Activated naive CD4-positive, alpha-beta T cell treated with anti-CD3 and anti-CD28 coated beads, Interleukin-2, amount 50 U/mL, for 72 hours (primary cell): ENCODE results near the gene MOK. TPM values are rescaled to one million over a fixed set of nuclear protein-coding genes. Genes with fewer than 3 reads are reported as not detected.

Experiments used
- ATAC-seq, 2 donors: fragments of 150-1000 bp; cut with Tn5 transposase; 2 replicates each; pipeline ENCODE4 v1.10.0; 2021; ENCODE audit warnings: mild to moderate bottlenecking in 2 of 2, moderate library complexity in 2 of 2
- DNase-seq, 2 donors: peaks; one replicate each; pipeline ENCODE4 v3.0.0; 2021 to 2022; ENCODE audit warnings: low spot score in 2 of 2
- H3K27ac Mint-ChIP-seq, 2 donors: one replicate each; pipeline ENCODE4 v1.8.0; 2022; ENCODE audit warnings: mild to moderate bottlenecking in 2 of 2, mixed read lengths in 2 of 2
- H3K36me3 Mint-ChIP-seq, 2 donors: one replicate each; pipeline ENCODE4 v1.8.0; 2022; ENCODE audit warnings: mixed read lengths in 2 of 2
- H3K9me3 Mint-ChIP-seq, 2 donors: one replicate each; pipeline ENCODE4 v1.8.0; 2022; ENCODE audit warnings: mixed read lengths in 2 of 2
- total RNA-seq, 2 donors: library from RNA; stranded (reverse); gene quantifications; one replicate each; pipeline ENCODE4 v1.2.3, GENCODE V29; 2022

MOK gene
- total RNA-seq, 2 donors from 2014 or later = 4.4 to 9.1 TPM

DNA sequence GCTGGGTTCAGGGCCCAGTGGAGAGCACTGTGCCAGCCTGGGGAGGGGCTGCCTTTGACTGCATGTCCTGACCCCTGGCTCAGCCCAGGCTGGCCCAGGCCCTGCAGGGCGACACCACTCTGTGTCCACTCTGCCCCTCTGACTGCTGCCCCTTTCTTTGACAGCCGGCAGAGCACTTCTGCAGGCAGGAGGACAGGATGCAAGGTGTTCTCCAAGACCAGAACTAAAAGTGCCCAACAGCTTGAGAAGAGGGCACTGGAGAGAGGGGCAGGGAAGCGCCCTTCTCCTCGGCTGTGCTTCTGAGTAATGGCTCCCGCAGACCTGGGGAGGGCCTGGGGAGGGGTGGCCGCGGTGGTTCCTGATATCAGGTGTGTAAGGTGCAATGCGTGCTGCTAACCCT, 92.6 kb downstream of the MOK start:
- Mint-ChIP-seq H3K36me3 (no peaks in the 10 kb centered on the region), H3K9me3 (no peaks in the 10 kb centered on the region), H3K27ac (no peak overlapping the region)
- ATAC-seq = no peak
- DNase-seq = no peak

DNA sequence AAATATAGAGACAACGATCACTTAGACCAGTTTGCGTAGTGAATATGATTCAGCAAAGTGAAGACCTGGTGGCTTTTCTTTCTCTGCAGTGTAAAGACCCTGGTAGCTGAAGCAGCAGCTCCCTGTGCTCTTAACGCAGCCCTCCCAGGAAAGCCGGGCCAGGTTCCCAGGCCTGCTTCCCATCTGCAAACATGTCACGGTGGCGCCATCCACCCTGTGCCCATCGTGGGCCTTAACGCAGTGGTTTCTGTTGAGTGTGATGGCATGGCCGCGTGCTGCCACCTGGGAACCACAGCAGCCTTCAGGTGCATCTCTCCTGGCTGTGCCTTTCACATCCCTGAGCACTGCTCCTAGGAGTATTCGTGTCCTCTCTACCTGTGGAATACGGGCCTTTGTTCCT, 93.7 kb downstream of the MOK start:
- Mint-ChIP-seq H3K27ac (no peak overlapping the region), H3K9me3 (no peaks in the 10 kb centered on the region), H3K36me3 (no peaks in the 10 kb centered on the region)
- DNase-seq (no peak), ATAC-seq (no peak)

DNA sequence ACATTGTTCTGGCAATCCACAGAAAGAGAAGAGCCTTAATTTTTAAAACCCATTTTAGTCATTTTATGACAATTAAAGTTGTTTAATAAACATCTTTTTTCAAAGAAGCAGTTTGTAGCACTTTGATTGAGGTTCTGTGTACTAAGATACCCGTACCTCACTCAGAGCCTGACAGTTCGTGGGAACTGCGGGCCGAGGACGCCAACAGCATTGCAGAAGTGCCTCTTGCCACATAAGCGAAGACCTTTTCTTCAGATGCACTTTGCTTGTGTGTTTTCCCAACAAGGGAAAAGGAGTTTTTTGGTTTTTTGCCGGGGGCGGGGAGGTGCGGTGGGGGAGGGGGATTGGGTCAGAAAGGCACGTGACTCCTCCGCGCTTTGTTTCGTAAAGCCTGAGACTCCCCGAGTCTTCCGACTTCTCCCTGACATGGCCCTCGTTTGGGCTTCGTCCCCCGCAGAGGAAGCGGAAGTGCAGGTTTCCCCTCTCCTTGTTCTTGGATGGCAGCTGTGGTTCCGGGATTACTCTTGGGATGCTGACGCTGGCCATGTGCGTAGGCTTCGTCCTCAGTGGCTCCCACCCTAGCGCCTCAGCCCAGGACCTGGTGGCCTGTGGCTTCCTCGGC, 94.4 kb downstream of the MOK start:
- no peak for DNase-seq
- no peak for ATAC-seq
- no peaks in the 10 kb centered on the region for H3K36me3 Mint-ChIP-seq
- no peak overlapping the region for H3K27ac Mint-ChIP-seq
- no peaks in the 10 kb centered on the region for H3K9me3 Mint-ChIP-seq

DNA sequence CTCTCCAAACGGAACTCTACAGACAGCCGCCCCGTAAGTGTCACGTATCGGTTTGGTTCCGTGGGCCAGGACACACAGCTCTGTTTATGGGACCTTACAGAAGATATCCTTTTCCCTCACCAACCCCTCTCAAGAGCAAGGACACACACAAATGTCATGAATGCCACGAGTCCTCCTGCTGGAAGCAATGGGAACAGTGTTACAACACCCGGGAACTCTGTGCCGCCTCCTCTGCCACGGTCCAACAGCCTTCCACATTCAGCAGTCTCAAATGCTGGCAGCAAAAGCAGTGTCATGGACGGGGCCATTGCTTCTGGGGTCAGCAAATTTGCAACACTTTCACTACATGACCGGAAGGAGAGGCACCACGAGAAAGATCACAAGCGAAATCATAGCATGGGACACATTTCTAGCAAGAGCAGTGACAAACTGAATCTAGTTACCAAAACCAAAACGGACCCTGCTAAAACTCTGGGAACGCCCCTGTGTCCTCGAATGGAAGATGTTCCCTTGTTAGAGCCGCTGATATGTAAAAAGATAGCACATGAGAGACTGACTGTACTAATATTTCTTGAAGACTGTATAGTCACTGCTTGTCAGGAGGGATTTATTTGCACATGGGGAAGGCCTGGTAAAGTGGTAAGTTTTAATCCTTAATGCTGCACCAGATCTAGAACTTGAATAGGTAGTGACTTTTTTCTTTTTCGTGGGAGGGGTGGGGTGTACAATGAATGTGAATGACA, 95.6 kb downstream of the MOK start:
- no peak for ATAC-seq
- H3K36me3 Mint-ChIP-seq = no peaks in the 10 kb centered on the region
- H3K9me3 Mint-ChIP-seq = no peaks in the 10 kb centered on the region
- no peak overlapping the region for H3K27ac Mint-ChIP-seq
- DNase-seq = peak in 1 of 2 donors; percentile 39

DNA sequence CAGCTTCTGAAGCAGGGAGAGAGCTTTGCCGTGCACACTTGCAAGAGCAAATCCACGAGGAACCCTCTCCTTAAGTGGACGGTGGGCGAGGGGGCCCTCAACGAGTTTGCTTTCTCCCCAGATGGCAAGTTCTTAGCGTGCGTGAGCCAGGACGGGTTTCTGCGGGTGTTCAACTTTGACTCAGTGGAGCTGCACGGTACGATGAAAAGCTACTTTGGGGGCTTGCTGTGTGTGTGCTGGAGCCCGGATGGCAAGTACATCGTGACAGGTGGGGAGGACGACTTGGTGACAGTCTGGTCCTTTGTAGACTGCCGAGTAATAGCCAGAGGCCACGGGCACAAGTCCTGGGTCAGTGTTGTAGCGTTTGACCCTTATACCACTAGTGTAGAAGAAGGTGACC, 96.2 kb downstream of the MOK start:
- Mint-ChIP-seq H3K9me3 (no peaks in the 10 kb centered on the region), H3K27ac (no peak overlapping the region), H3K36me3 (no peaks in the 10 kb centered on the region)
- DNase-seq = peak in 1 of 2 donors; percentile 38
- no peak for ATAC-seq

DNA sequence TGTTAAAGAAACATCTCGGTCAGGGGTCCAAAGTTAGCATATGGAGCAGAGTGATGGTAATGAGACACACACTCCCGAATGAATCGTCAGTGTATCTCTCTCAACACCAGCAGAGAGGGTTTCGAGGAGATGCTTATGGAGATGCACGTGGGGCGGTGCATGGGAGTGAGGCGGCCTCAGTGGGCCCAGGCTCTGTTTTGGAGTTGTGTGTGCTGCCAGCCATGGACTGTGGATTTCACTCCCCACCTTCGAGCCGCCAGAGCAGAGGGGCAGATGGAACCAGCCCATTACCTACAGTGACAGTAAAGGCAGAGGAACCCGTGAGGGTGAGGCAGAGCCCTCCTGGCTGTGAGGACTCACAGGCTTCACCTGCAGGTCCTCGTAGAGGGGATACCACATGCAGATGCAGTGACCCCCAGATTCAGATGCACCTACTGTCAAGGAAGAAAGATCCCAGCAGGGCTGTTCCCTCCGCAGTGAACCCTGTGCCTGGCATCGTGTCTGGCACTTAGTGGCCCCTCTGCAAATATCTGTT, 97.1 kb downstream of the MOK start:
- Mint-ChIP-seq H3K9me3 (no peaks in the 10 kb centered on the region), H3K27ac (peak overlapping the region in 1 of 2 donors; percentile 91), H3K36me3 (no peaks in the 10 kb centered on the region)
- ATAC-seq = no peak
- peak in 1 of 2 donors; percentile 34 for DNase-seq

DNA sequence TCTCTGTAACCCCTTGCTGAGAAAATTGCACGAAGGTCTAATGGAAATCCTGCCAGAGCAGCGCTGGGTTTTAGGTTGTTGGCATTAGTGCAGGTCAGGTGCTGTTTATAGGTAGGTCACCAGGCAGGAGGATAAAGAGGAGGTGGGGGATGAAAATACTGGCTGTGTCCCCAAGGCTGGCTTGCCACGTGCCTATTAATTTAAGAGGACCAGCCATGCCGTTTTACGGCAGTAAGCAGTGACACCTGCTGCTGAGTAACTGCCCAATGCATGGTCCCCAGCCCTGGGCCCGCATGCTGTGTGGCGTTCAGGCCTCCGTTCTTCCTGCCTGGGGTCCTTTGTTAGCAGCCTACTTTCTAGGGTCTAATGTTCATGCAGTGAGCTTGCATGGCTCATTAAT, 98.0 kb downstream of the MOK start:
- Mint-ChIP-seq H3K36me3 (no peaks in the 10 kb centered on the region), H3K9me3 (no peaks in the 10 kb centered on the region), H3K27ac (no peak overlapping the region)
- ATAC-seq (no peak), DNase-seq (peak in 1 of 2 donors; percentile 31)

DNA sequence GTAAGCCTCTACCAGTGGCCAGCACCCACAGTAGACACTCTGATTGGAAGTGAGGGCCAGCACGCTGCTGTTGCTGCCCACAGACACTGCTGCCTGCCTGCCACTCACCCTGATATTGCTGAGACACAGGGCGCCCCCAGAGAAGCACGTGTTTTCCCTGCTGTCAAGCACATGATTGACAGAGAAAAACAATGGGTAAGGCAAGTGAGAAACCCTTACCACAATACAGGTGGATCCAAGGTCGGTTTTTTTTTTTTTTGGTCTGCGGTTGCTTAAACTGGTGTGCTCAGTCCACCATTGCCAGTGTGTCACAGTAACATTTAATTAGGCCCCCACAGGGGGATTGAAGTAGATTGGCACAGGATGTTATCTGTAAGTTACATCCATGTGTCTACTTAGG, 99.4 kb downstream of the MOK start:
- no peak for ATAC-seq
- Mint-ChIP-seq H3K36me3 (no peaks in the 10 kb centered on the region), H3K9me3 (no peaks in the 10 kb centered on the region), H3K27ac (peak overlapping the region in 1 of 2 donors; percentile 39)
- peak in 1 of 2 donors; percentile 1 for DNase-seq

DNA sequence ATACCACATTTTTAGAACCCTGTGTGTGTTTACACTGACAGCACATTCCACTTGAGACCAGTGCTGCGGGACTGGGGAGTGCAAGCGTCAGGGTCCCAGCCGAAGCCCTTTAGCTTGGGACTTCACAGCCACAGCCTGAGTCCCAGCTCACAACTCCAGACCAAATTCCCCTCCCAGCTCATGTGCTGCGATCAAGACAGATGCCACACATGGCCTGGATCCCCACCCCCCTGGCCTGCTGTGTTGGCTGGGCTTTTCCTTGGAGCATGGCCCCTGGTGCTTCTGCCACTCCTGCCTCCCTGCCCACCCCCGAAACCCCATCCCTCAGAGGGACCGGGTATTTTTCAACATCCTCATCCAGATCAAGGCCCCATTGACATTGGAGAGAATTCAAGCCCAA, 101.6 kb downstream of the MOK start:
- no peaks in the 10 kb centered on the region for H3K9me3 Mint-ChIP-seq
- no peak for ATAC-seq
- H3K27ac Mint-ChIP-seq = no peak overlapping the region
- peaks cover 5 to 15% of the 10 kb centered on the region in 2 donors for H3K36me3 Mint-ChIP-seq
- DNase-seq = peak in 1 of 2 donors; percentile 42

DNA sequence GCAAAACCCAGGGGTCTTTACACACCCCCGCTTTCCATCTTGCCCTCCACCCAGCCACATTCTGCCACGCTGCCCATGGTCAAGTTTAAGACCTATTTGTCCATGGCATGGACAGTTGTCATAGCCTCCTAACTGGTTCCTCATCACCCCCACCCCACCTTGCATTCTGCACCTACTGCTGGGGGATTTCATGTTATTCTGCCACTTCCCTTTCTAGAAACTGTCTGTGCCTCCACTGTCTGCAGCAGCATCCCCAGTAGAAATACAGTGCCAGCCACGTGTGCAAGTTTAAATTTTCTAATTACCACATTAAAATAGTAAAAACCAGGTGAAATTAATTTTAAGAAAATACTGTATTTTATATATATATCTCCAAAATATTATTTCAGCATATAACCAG, 102.0 kb downstream of the MOK start:
- H3K36me3 Mint-ChIP-seq = peaks cover 5 to 17% of the 10 kb centered on the region in 2 donors
- no peak overlapping the region for H3K27ac Mint-ChIP-seq
- no peak for ATAC-seq

DNA sequence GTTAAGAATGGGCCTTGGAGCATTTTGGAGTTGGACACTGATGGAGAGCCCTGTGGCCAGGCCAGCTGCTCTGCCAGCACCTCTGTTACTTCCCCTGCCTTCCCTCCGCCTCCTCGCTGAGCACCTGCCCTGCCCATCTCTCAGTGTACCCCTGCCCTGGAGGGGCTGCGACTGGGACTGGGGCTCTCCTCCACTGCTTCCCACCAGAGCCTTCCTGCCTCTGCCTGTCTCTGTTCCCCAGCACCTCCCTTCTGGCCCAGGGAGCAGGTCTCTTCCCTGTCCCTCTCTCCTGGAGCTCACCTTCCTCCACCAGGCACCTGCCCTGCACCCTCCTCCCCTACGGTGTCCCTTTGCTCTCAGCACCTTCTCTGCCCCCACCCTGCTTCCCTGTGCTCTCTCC, 103.2 kb downstream of the MOK start:
- Mint-ChIP-seq H3K27ac (peak overlapping the region; percentile 6 to 50), H3K36me3 (peaks cover 10 to 22% of the 10 kb centered on the region in 2 donors), H3K9me3 (no peaks in the 10 kb centered on the region)
- ATAC-seq = peak in 1 of 2 donors; percentile 32
- DNase-seq = no peak

More for the DNA sequence above, 102.0 kb downstream of the MOK start:
- peak in 1 of 2 donors; percentile 13 for DNase-seq
- H3K9me3 Mint-ChIP-seq = no peaks in the 10 kb centered on the region

DNA sequence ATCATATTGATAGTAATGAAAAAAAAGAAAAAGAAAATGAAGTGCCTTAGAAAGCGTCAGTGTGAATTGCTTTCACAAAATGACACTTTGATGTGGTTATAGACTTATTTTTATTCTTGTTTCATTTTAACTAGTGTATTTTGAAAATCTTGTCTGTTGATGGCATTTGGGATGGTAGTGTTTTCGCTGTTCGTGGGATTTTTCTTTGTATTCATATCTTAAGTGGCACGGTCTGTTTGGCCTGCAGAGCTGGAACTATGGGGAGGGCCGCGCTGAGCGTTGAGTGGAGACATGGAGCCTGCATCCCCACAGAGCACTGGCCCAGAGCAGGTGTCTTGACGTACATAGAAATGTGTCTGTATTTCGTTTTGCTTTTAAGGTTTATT, 103.6 kb downstream of the MOK start:
- ATAC-seq (peak; percentile 40 to 80), DNase-seq (peak in 1 of 2 donors; percentile 34)

DNA sequence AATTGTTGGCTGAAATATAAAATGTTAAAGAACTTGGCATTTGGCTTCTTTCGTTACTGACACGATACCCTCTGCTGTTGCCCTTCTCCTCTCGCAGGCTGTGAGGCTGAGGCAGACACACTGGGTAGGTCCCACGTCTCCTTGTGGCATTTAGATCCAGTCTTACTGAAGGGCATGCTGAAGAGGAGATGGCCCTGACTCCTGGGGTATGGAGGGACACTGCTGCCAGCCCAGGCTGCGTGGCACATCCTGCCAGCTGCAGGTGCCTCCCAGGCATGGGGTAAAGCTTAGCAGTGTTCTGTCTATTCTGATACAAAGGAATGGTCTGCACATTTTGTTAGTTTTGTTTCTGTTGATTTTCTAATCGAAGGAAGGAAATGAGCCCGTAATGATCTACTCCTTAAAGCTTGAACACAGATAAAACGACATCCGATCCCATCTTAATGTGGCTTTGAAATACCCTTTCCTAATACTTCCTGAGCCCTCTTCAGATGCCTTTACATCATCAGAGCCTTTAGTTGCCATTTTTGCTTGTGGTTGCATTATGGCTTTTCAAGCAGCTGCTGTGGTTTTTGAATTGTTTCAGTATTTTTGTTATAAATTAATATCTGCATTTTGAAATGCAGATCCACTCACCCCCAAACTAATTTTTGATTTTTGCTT, 104.1 kb downstream of the MOK start:
- peaks cover 10 to 22% of the 10 kb centered on the region in 2 donors for H3K36me3 Mint-ChIP-seq

More for the DNA sequence above, 103.6 kb downstream of the MOK start:
- H3K27ac Mint-ChIP-seq = peak overlapping the region; percentile 0 to 6
- peaks cover 10 to 22% of the 10 kb centered on the region in 2 donors for H3K36me3 Mint-ChIP-seq
- no peaks in the 10 kb centered on the region for H3K9me3 Mint-ChIP-seq

DNA sequence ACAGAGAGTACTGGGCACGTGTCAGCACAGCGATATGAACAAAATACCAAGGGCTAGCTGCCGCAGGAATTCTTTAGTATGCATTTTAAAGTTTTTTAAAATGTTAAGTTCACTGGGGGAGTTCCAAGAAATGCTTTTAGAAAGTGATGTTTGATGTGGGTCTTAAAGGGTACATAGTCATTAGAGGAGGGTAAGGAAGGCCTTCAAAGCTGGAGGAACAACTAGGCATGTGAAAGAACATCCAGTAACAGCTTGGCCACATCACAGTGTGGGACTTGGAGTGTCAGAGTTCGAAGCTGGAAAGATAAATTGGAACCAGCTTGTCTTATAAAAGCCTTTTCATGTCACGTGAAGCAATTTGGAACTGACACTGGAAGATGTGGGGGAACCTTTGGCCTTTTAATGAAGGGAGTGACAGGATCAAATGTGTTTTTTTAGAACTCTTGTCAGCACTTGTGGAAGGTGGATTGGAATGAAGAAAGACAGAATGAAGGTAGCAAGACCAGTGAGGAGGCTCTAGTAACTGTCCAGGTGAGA, 107.6 kb downstream of the MOK start:
- ATAC-seq (peak in 1 of 2 donors; percentile 77), DNase-seq (no peak)
- no peaks in the 10 kb centered on the region for H3K9me3 Mint-ChIP-seq
- peak overlapping the region; percentile 0 to 58 for H3K27ac Mint-ChIP-seq
- H3K36me3 Mint-ChIP-seq = peaks cover 10 to 22% of the 10 kb centered on the region in 2 donors

More for the DNA sequence above, 104.1 kb downstream of the MOK start:
- peak; percentile 15 to 63 for ATAC-seq
- DNase-seq = no peak
- no peaks in the 10 kb centered on the region for H3K9me3 Mint-ChIP-seq
- peak overlapping the region; percentile 0 to 6 for H3K27ac Mint-ChIP-seq

DNA sequence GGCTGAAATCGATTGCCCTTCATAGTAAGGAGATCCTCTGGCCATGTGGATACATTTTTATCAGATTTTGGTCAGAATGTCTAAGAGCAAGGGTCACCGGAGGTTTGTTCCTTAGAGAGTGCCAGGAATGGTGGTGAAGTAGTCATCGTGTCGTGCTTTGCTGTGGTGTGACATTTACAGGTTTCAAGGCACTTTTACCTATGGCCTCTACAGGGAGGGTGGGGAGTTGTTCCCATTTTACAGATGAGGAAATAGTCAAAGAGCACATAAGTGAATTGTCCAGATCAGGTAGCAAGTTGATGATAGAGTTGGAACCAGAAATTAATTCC, 108.1 kb downstream of the MOK start:
- DNase-seq = no peak
- ATAC-seq = peak in 1 of 2 donors; percentile 77
- Mint-ChIP-seq H3K27ac (peak overlapping the region in 1 of 2 donors; percentile 58), H3K9me3 (no peaks in the 10 kb centered on the region), H3K36me3 (peaks cover 10 to 22% of the 10 kb centered on the region in 2 donors)

DNA sequence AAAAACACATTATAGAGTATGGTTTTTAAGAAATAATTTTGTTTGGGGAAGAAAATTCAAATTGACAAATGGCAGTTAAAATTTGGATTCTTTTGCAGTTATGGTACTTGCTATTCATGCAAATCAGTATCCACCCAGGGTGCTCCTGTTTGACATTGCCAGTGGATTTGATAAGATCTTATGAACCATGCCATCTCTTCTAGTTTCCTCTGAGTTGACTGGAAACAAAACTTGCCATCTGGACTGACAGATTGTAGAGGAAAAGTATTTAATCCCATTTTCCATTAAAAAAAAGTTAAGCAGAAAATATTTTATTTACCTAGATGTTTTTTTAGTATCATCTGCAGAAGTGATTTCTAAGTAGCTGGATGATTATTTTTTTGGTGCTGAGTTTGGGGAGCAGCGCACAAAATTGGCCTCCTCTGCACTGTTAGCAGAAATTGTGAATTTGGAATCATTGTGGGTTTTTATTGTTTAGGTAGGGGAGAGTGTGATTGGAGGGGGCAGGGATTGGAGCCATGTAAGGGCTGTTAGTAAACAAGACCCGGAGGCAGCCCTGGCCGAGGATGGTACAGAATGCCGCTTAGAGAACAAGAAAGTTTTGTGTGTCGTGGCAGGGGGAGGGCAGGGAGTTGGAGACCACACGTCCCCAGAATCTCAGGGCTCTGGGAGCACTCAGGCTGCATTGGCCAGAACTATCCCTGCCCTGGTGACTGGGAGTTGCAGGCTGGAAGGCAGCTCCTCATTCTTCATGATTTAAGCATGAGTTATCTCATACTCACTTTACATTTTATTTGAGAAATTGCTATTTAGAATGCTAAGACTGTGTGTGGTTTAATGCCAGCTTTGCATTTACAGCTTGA, 108.7 kb downstream of the MOK start:
- Mint-ChIP-seq H3K27ac (peak overlapping the region in 1 of 2 donors; percentile 58), H3K9me3 (no peaks in the 10 kb centered on the region), H3K36me3 (peaks cover 10 to 22% of the 10 kb centered on the region in 2 donors)
- no peak for DNase-seq
- ATAC-seq = no peak
